Ishikawa (cell line): Measurements from ENCODE around the gene FOXJ3.

Experiments used
- EP300 ChIP-seq: IDR thresholded peaks from 2 replicates; pipeline ENCODE4 v1.6.1; 2012; ENCODE audit warnings: borderline replicate concordance
- MAX ChIP-seq: IDR thresholded peaks from 2 replicates; pipeline ENCODE4 v1.6.1; 2012
- YY1 ChIP-seq: IDR thresholded peaks from 2 replicates; pipeline ENCODE4 v1.6.1; 2012; ENCODE audit warnings: low read depth

GRCh38 chr1:42250164-42250563, 84.9 kb downstream of the FOXJ3 start:
- TF ChIP-seq MAX: no peak
- no peak for TF ChIP-seq EP300
- no peak for TF ChIP-seq YY1
